T-helper 1 cell treated with Interleukin-12 subunit alpha and Interleukin-12 subunit beta and Interleukin-4 antibody, amounts not matched to agents 30 μg/mL and 1 μg/mL, for 36 hours (primary cell): ENCODE results near the gene NT5C3B.

Experiments
- H3K27ac Mint-ChIP-seq: one replicate; pipeline ENCODE4 v1.8.0; 2021; ENCODE audit warnings: mild to moderate bottlenecking, mixed read lengths
- H3K27me3 Mint-ChIP-seq: one replicate; pipeline ENCODE4 v1.8.0; 2021; ENCODE audit warnings: low read depth, mixed read lengths
- H3K36me3 Mint-ChIP-seq: one replicate; pipeline ENCODE4 v1.8.0; 2021; ENCODE audit warnings: low read depth, mixed read lengths
- H3K4me1 Mint-ChIP-seq: one replicate; pipeline ENCODE4 v1.8.0; 2021; ENCODE audit warnings: low read depth, mixed read lengths
- H3K4me3 Mint-ChIP-seq: one replicate; pipeline ENCODE4 v1.8.0; 2021; ENCODE audit warnings: mild to moderate bottlenecking, moderate library complexity, mixed read lengths
- H3K9me3 Mint-ChIP-seq: one replicate; pipeline ENCODE4 v1.8.0; 2021; ENCODE audit warnings: mixed read lengths

Gene NT5C3B

GRCh38 chr17:41824086-41824485, 11.9 kb downstream of the NT5C3B start:
- no peaks in the 10 kb centered on the region for H3K9me3 Mint-ChIP-seq
- H3K4me3 Mint-ChIP-seq = no peak overlapping the region

GRCh38 chr17:41823580-41823979, 12.5 kb downstream of the NT5C3B start:
- Mint-ChIP-seq H3K36me3 (peaks cover 3% of the 10 kb centered on the region), H3K9me3 (no peaks in the 10 kb centered on the region), H3K27ac (no peak overlapping the region), H3K4me1 (no peaks in the 10 kb centered on the region), H3K27me3 (no peaks in the 10 kb centered on the region), H3K4me3 (no peak overlapping the region)

More at GRCh38 chr17:41824086-41824485, 11.9 kb downstream of the NT5C3B start:
- H3K36me3 Mint-ChIP-seq = peaks cover 3% of the 10 kb centered on the region
- H3K27me3 Mint-ChIP-seq = no peaks in the 10 kb centered on the region
- H3K4me1 Mint-ChIP-seq = no peaks in the 10 kb centered on the region
- H3K27ac Mint-ChIP-seq = no peak overlapping the region

GRCh38 chr17:41823141-41823524, 12.9 kb downstream of the NT5C3B start:
- H3K36me3 Mint-ChIP-seq = peaks cover 3% of the 10 kb centered on the region
- H3K9me3 Mint-ChIP-seq = no peaks in the 10 kb centered on the region
- H3K4me3 Mint-ChIP-seq = no peak overlapping the region
- H3K4me1 Mint-ChIP-seq = no peaks in the 10 kb centered on the region
- no peak overlapping the region for H3K27ac Mint-ChIP-seq
- H3K27me3 Mint-ChIP-seq = no peaks in the 10 kb centered on the region

GRCh38 chr17:41822216-41823140, 13.6 kb downstream of the NT5C3B start:
- H3K27me3 Mint-ChIP-seq = no peaks in the 10 kb centered on the region
- H3K9me3 Mint-ChIP-seq = no peaks in the 10 kb centered on the region
- H3K4me3 Mint-ChIP-seq = no peak overlapping the region
- H3K36me3 Mint-ChIP-seq = no peaks in the 10 kb centered on the region
- no peak overlapping the region for H3K27ac Mint-ChIP-seq
- no peaks in the 10 kb centered on the region for H3K4me1 Mint-ChIP-seq

GRCh38 chr17:41821776-41822175, 14.3 kb downstream of the NT5C3B start:
- Mint-ChIP-seq H3K4me1 (no peaks in the 10 kb centered on the region), H3K36me3 (no peaks in the 10 kb centered on the region), H3K27me3 (no peaks in the 10 kb centered on the region), H3K27ac (no peak overlapping the region), H3K4me3 (no peak overlapping the region), H3K9me3 (no peaks in the 10 kb centered on the region)

GRCh38 chr17:41818024-41818423, 18.0 kb downstream of the NT5C3B start:
- H3K27me3 Mint-ChIP-seq = peaks cover 5% of the 10 kb centered on the region
- H3K9me3 Mint-ChIP-seq = no peaks in the 10 kb centered on the region
- no peaks in the 10 kb centered on the region for H3K4me1 Mint-ChIP-seq
- no peaks in the 10 kb centered on the region for H3K36me3 Mint-ChIP-seq
- no peak overlapping the region for H3K27ac Mint-ChIP-seq
- peak overlapping the region; percentile 28 for H3K4me3 Mint-ChIP-seq

- Mint-ChIP-seq H3K4me3 (no peak overlapping the region), H3K27me3 (peaks cover 13% of the 10 kb centered on the region), H3K9me3 (no peaks in the 10 kb centered on the region), H3K4me1 (peaks cover 4% of the 10 kb centered on the region), H3K36me3 (no peaks in the 10 kb centered on the region), H3K27ac (no peak overlapping the region)
These were observed 19.3 kb downstream of the NT5C3B start for GRCh38 chr17:41816637-41817320.

GRCh38 chr17:41814195-41814594, 21.8 kb downstream of the NT5C3B start:
- Mint-ChIP-seq H3K4me1 (peaks cover 7% of the 10 kb centered on the region), H3K9me3 (no peaks in the 10 kb centered on the region), H3K27me3 (peaks cover 25% of the 10 kb centered on the region), H3K4me3 (no peak overlapping the region), H3K36me3 (no peaks in the 10 kb centered on the region), H3K27ac (no peak overlapping the region)

GRCh38 chr17:41813699-41814124, 22.3 kb downstream of the NT5C3B start:
- peaks cover 7% of the 10 kb centered on the region for H3K4me1 Mint-ChIP-seq
- no peaks in the 10 kb centered on the region for H3K36me3 Mint-ChIP-seq
- H3K27me3 Mint-ChIP-seq = peaks cover 25% of the 10 kb centered on the region
- no peaks in the 10 kb centered on the region for H3K9me3 Mint-ChIP-seq
- H3K4me3 Mint-ChIP-seq = peak overlapping the region; percentile 42
- no peak overlapping the region for H3K27ac Mint-ChIP-seq

GRCh38 chr17:41813152-41813680, 22.8 kb downstream of the NT5C3B start:
- no peaks in the 10 kb centered on the region for H3K36me3 Mint-ChIP-seq
- peaks cover 7% of the 10 kb centered on the region for H3K4me1 Mint-ChIP-seq
- peak overlapping the region; percentile 38 for H3K4me3 Mint-ChIP-seq
- H3K27me3 Mint-ChIP-seq = peaks cover 25% of the 10 kb centered on the region
- no peaks in the 10 kb centered on the region for H3K9me3 Mint-ChIP-seq
- no peak overlapping the region for H3K27ac Mint-ChIP-seq

- H3K27ac Mint-ChIP-seq = peak within 1 kb of the TSS; percentile 60
- H3K9me3 Mint-ChIP-seq = no peaks in the 10 kb centered on the region
- H3K27me3 Mint-ChIP-seq = peaks cover 25% of the 10 kb centered on the region
- peak within 1 kb of the TSS; percentile 89 for H3K4me3 Mint-ChIP-seq
- no peaks in the 10 kb centered on the region for H3K36me3 Mint-ChIP-seq
- peaks cover 7% of the 10 kb centered on the region for H3K4me1 Mint-ChIP-seq
These were observed 23.5 kb downstream of the NT5C3B start, which contains the start of gene FKBP10 for GRCh38 chr17:41812381-41813151. FKBP10 (plus strand) TSS chr17:41813004; CDS start chr17:41813035, 31 bp downstream.

- Mint-ChIP-seq H3K36me3 (no peaks in the 10 kb centered on the region), H3K4me3 (peak within 1 kb of the TSS; percentile 89), H3K4me1 (peaks cover 7% of the 10 kb centered on the region), H3K27me3 (peaks cover 25% of the 10 kb centered on the region), H3K9me3 (no peaks in the 10 kb centered on the region), H3K27ac (peak within 1 kb of the TSS; percentile 60)
These were observed 24.3 kb downstream of the NT5C3B start, which contains the start of gene P3H4 for GRCh38 chr17:41811549-41812380. P3H4 (minus strand) TSS chr17:41811949; CDS start chr17:41811915, 34 bp downstream.
